Thymus (tissue), 11 donors: ENCODE data around the gene S100A12. TPM values are rescaled to one million over a fixed set of nuclear protein-coding genes. Genes with fewer than 3 reads are reported as not detected.

Source experiments
- DNase-seq, 9 donors: peaks; one replicate each; pipeline ENCODE4 v3.0.0-alpha.2; 2013; ENCODE audit warnings: low spot score in 9 of 9, low read depth in 6 of 9, missing footprints in 1 of 9
- H3K27ac ChIP-seq, 2 donors: one replicate each; pipeline ENCODE4 v1.5.1; 2013; ENCODE audit warnings: control low read depth in 1 of 2, low read depth in 1 of 2, low read length in 1 of 2, mild to moderate bottlenecking in 1 of 2, moderate library complexity in 1 of 2
- H3K27me3 ChIP-seq, 2 donors: one replicate each; pipeline ENCODE4 v1.5.1; 2013; ENCODE audit warnings: low read length in 1 of 2; ENCODE audit not compliant: control insufficient read depth in 2 of 2, insufficient read depth in 1 of 2
- H3K36me3 ChIP-seq, 2 donors: one replicate each; pipeline ENCODE4 v1.5.1; 2013; ENCODE audit warnings: low read length in 1 of 2, mild to moderate bottlenecking in 1 of 2, moderate library complexity in 1 of 2; ENCODE audit not compliant: control insufficient read depth in 2 of 2, insufficient read depth in 2 of 2
- H3K4me1 ChIP-seq, 2 donors: one replicate each; pipeline ENCODE4 v1.5.1; 2013; ENCODE audit warnings: low read length in 2 of 2; ENCODE audit not compliant: control insufficient read depth in 2 of 2, insufficient read depth in 2 of 2
- H3K4me3 ChIP-seq, 2 donors: one replicate each; pipeline ENCODE4 v1.5.1; 2013; ENCODE audit warnings: low read length in 2 of 2, control low read depth in 1 of 2, mild to moderate bottlenecking in 1 of 2
- H3K9me3 ChIP-seq, 2 donors: one replicate each; pipeline ENCODE4 v1.5.1; 2013; ENCODE audit warnings: low read length in 1 of 2, mild to moderate bottlenecking in 1 of 2; ENCODE audit not compliant: control insufficient read depth in 2 of 2, insufficient read depth in 1 of 2
- WGBS: extraction: QIAGEN DNeasy Blood & Tissue Kit; methylation state at CpG from one replicate; pipeline ENCODE4 v1.1.7; 2013; 5-methylcytosine and 5-hydroxymethylcytosine counted together
- polyA plus RNA-seq: library from polyadenylated mRNA; stranded (reverse); fragments of 200-250 nt; gene quantifications from one replicate; pipeline ENCODE4 v1.2.3, GENCODE V29; 2013
- total RNA-seq: library from RNA; stranded (reverse); fragments of 120-200 nt; gene quantifications from one replicate; pipeline ENCODE4 v1.2.4, GENCODE V29; 2013
- donor health status: healthy.

S100A12 gene
- total and polyA plus RNA-seq, 2 donors, result 29.1 to 35.8 TPM

DNA sequence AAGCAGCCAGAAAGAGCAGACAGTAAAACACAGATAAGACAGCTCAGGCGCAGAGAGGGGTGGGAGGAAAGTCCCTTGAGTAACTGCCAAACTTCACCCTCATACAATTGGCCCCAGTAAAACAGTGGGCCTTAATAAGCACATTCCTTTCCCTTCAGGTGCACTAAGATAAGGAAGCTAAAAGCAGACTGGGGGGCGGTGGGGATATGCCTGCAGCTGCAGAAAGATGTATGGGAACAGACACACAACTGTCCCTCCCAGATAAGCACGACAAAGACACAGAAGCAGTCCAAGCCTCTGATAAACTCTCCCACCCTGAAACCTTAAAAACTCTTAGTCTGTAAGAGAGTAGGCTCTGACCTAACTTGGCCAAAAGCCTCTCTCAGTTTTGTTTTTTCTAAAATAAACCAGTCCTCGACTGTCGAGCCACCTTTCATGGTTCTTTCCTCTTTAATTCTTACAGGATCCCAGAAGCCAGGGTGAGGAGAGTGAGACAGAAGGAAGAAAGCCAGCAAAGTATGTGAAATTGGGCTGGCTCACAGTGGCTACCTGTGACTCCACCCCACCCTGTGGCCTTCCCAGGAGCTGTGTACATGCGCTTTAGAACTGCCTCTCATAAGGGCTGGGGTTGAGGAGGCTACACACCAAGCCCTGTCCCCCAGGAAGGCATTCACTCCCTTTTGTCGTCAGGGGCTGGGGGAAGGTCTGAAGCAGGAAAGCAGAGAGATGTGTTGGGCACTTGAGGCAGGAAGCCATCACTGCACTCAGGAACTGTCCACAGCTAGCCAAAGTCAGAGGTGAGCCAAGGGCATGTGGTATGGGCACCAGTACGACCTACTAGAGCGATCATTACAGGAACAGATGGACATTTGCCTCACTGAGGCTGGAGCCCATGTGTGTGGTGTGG, 31.4 kb downstream of the S100A12 start:
- Histone ChIP-seq H3K27ac (peak overlapping the region in 1 of 2 donors; percentile 65), H3K36me3 (no peaks in the 10 kb centered on the region), H3K4me1 (peaks cover 7 to 42% of the 10 kb centered on the region in 2 donors), H3K27me3 (no peaks in the 10 kb centered on the region), H3K4me3 (no peak overlapping the region), H3K9me3 (no peaks in the 10 kb centered on the region)
- WGBS, result 42% methylated on average over 9 of the region's 9 CpGs
- peak in 1 of 9 donors; percentile 35 for DNase-seq

DNA sequence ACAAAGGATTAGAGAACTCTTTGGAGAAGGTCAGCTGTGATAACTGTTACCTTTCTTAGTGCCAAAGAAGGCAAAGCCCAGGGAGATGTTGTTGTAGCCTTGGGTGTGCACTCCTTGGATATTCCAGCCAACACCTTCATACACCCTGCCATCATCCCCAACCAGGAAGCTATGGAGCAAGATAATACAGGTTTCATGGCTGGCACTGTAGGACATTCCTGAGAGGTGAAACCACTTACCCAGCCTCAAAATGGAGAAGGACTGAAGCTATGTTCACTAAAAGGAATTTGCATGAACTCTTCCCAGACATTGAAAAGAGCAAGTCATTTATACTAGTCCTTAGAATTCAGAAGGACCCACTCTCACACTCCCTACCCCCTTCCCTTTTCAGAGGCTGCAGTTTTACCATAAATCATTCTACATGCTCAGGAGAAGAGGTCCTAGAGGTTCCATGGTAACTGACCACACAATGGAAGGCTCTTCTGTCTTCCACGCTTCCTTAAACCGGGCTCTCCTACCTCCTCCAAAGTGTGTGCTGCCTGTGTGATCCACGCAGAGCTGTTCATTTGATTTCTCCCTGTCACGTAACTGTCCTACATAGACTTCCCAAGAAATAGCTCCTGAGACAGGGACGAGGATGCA, 32.3 kb downstream of the S100A12 start:
- DNase-seq, result no peak
- no peaks in the 10 kb centered on the region for H3K27me3 ChIP-seq
- no peak overlapping the region for H3K4me3 ChIP-seq
- 46% methylated on average over 5 of the region's 5 CpGs for WGBS
- H3K36me3 ChIP-seq, result no peaks in the 10 kb centered on the region
- H3K27ac ChIP-seq, result peak overlapping the region in 1 of 2 donors; percentile 64
- peaks cover 7 to 42% of the 10 kb centered on the region in 2 donors for H3K4me1 ChIP-seq
- H3K9me3 ChIP-seq, result no peaks in the 10 kb centered on the region

DNA sequence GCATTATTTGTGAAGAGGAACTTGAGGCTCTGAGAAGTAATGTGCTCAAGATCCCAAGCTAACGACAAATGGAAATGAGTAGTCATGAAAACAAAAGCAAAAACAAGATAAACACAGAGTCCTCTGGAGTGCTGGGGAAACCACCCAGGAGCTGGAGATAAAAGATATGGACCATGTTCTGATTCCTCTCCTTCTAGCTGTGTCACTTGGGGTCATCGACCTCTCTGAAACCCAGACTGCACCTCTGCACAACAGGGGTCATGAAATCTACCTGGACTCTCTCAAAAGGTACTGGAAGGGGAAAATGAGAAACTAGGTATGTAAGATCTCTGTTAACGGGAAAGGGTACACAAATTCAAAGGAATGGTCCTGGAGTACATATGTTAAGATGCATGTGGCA, 33.2 kb downstream of the S100A12 start:
- H3K4me3 ChIP-seq, result no peak overlapping the region
- WGBS, result 96% methylated on average over 3 of the region's 3 CpGs
- H3K36me3 ChIP-seq, result no peaks in the 10 kb centered on the region
- peaks cover 7 to 42% of the 10 kb centered on the region in 2 donors for H3K4me1 ChIP-seq
- no peak for DNase-seq
- no peaks in the 10 kb centered on the region for H3K9me3 ChIP-seq
- H3K27ac ChIP-seq, result no peak overlapping the region
- H3K27me3 ChIP-seq, result no peaks in the 10 kb centered on the region

DNA sequence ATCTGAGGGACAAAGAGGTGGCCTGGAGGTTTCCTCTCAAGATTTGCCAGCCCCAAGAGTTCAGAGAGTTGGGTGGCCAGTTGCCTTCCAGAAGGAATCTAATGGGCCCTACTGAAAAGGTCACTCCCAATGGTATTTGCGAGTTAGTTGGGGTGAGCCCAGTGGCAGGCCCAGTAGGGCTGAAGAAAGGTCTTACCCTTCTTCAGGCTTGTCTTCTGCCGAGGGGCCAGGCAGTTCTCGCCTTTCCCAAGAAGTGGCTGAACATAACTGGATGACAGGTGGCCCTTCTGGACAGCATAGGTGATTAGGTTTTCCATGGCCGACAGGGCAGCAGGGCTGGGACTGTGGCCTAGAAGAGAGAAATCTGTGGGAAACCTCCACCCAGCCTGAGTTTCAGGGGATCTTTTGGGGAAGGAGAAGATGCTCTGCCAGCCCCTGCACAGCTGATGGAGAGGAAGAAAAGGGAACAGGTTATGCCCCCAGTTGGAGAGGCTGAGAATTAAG, 33.9 kb downstream of the S100A12 start:
- Histone ChIP-seq H3K36me3 (no peaks in the 10 kb centered on the region), H3K4me1 (peaks cover 6 to 40% of the 10 kb centered on the region in 2 donors), H3K27ac (no peak overlapping the region), H3K4me3 (no peak overlapping the region), H3K9me3 (no peaks in the 10 kb centered on the region), H3K27me3 (no peaks in the 10 kb centered on the region)
- no peak for DNase-seq
- WGBS, result over 99% methylated on average over 4 of the region's 4 CpGs

- Histone ChIP-seq H3K36me3 (no peaks in the 10 kb centered on the region), H3K27ac (no peak overlapping the region), H3K4me1 (peaks cover 3 to 29% of the 10 kb centered on the region in 2 donors), H3K9me3 (no peaks in the 10 kb centered on the region), H3K4me3 (no peak overlapping the region), H3K27me3 (no peaks in the 10 kb centered on the region)
- WGBS, result 82% methylated on average over 10 of the region's 10 CpGs
- no peak for DNase-seq
Measured at GRCh38 chr1:153340356-153340755, 35.1 kb downstream of the S100A12 start.

- H3K36me3 ChIP-seq, result no peaks in the 10 kb centered on the region
- H3K4me3 ChIP-seq, result no peak overlapping the region
- H3K9me3 ChIP-seq, result no peaks in the 10 kb centered on the region
- no peaks in the 10 kb centered on the region for H3K27me3 ChIP-seq
- H3K4me1 ChIP-seq, result peaks cover 3 to 24% of the 10 kb centered on the region in 2 donors
- peak in 2 of 9 donors; percentile 35 to 62 for DNase-seq
- no peak overlapping the region for H3K27ac ChIP-seq
- 5% methylated on average over 6 of the region's 6 CpGs for WGBS
Measured at GRCh38 chr1:153339802-153340201, 35.6 kb downstream of the S100A12 start.

GRCh38 chr1:153337980-153338853, 37.2 kb downstream of the S100A12 start:
- DNase-seq, result no peak
- 97% methylated on average over 8 of the region's 8 CpGs for WGBS
- Histone ChIP-seq H3K9me3 (no peaks in the 10 kb centered on the region), H3K4me3 (no peak overlapping the region), H3K4me1 (peaks cover 3 to 8% of the 10 kb centered on the region in 2 donors), H3K27ac (no peak overlapping the region), H3K27me3 (no peaks in the 10 kb centered on the region), H3K36me3 (no peaks in the 10 kb centered on the region)

DNA sequence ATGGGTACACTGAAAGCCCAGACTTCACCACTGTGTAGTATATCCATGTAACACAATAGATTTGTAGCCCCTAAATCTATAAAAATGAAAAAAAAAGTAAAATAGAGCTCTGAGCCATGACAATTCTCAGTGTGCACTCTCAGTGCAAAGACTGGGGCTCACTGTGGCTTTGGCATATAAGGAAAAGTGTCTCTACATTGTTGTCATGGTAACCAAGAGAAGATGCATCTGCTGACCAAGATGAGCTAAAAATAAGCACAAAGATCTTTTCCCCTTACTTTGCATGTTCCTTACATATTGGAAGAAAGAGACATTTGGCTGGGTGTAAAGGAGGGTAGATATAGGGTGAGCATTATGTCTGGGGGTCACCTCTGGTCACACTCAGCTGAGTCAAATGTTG, 38.8 kb downstream of the S100A12 start:
- Histone ChIP-seq H3K4me3 (no peak overlapping the region), H3K36me3 (no peaks in the 10 kb centered on the region), H3K9me3 (no peaks in the 10 kb centered on the region), H3K27me3 (no peaks in the 10 kb centered on the region), H3K27ac (no peak overlapping the region), H3K4me1 (peaks cover 3 to 5% of the 10 kb centered on the region in 2 donors)
- DNase-seq, result no peak
